ENCODE data around the gene CREG2. TPM values are rescaled to one million over a fixed set of nuclear protein-coding genes. Genes with fewer than 3 reads are reported as not detected.

CREG2 gene
- total RNA-seq, 1 donor from 2014 or later = not detected

GRCh38 chr2:101369100-101369499 is 18.2 kb downstream of the CREG2 start:
- peaks cover 52% of the 10 kb centered on the region for H3K27me3 Mint-ChIP-seq (ENCODE audit: unreplicated experiment)
- DNase-seq (ENCODE audit: extremely low spot score, unreplicated experiment) = peak; percentile 80
- no peak overlapping the region for H3K4me3 Mint-ChIP-seq (ENCODE audit: unreplicated experiment)
- peaks cover 5% of the 10 kb centered on the region for H3K9me3 Mint-ChIP-seq (ENCODE audit: unreplicated experiment)
- TF ChIP-seq CTCF (IDR thresholded peaks at IDR 0.05) = no peak
- H3K4me1 Mint-ChIP-seq (ENCODE audit: unreplicated experiment) = no peaks in the 10 kb centered on the region
- no peaks in the 10 kb centered on the region for H3K36me3 Mint-ChIP-seq (ENCODE audit: unreplicated experiment)
- no peak overlapping the region for H3K27ac Mint-ChIP-seq (ENCODE audit: unreplicated experiment)

DNA sequence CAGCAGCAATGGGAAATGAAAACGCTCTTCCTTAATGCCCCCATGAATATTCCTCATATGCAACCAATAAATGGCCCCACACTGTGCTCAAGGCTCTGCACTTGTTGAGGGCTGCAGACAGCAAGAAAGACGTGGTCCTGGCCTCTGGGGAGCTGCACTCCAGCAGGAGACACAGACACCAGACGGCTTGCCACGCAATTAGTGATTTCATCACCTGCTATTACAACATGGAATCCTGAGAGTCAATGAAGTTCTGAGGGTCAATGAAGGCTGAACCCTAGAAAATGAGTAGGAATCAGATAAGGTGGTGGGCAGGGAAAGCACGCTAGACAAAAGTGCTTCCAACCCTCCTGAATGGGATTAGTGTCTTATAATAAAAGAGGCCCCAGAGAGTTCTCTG is 18.9 kb downstream of the CREG2 start:
- peak; percentile 49 for DNase-seq (ENCODE audit: extremely low spot score, unreplicated experiment)

GRCh38 chr2:101367508-101367907 is 19.8 kb downstream of the CREG2 start:
- Mint-ChIP-seq H3K27me3 (ENCODE audit: unreplicated experiment) (peaks cover 60% of the 10 kb centered on the region), H3K36me3 (ENCODE audit: unreplicated experiment) (no peaks in the 10 kb centered on the region), H3K4me1 (ENCODE audit: unreplicated experiment) (no peaks in the 10 kb centered on the region), H3K9me3 (ENCODE audit: unreplicated experiment) (peaks cover 2% of the 10 kb centered on the region), H3K4me3 (ENCODE audit: unreplicated experiment) (no peak overlapping the region), H3K27ac (ENCODE audit: unreplicated experiment) (no peak overlapping the region)
- no peak for DNase-seq (ENCODE audit: extremely low spot score, unreplicated experiment)
- TF ChIP-seq CTCF (IDR thresholded peaks at IDR 0.05) = no peak

More for the DNA sequence above, 18.9 kb downstream of the CREG2 start:
- Mint-ChIP-seq H3K27me3 (ENCODE audit: unreplicated experiment) (peaks cover 55% of the 10 kb centered on the region), H3K36me3 (ENCODE audit: unreplicated experiment) (no peaks in the 10 kb centered on the region), H3K9me3 (ENCODE audit: unreplicated experiment) (peaks cover 5% of the 10 kb centered on the region), H3K4me3 (ENCODE audit: unreplicated experiment) (no peak overlapping the region), H3K27ac (ENCODE audit: unreplicated experiment) (no peak overlapping the region), H3K4me1 (ENCODE audit: unreplicated experiment) (no peaks in the 10 kb centered on the region)
- no peak for TF ChIP-seq CTCF (IDR thresholded peaks at IDR 0.05)

DNA sequence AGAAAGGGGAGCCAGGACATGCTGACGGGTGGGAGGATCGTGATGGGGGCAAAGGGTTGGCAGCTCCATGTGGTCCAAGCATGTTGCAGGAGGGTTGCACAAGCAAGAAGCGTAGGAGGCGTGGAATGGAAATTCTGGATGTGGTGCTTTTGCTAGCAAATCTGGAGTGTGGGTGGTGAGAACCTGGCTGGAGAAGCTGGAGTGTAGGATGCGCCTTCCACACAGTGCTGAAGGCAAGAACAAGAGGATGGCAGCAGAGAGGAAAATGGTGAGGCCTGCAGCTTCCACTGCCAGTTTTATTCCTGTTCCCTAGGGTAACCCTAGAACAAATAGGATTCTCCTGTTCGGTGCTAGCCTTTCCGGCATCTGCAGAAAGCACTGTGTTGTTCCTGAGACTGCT is 22.4 kb downstream of the CREG2 start:
- peak; percentile 30 for DNase-seq (ENCODE audit: extremely low spot score, unreplicated experiment)
- TF ChIP-seq CTCF (IDR thresholded peaks at IDR 0.05) = no peak
- Mint-ChIP-seq H3K4me3 (ENCODE audit: unreplicated experiment) (no peak overlapping the region), H3K36me3 (ENCODE audit: unreplicated experiment) (no peaks in the 10 kb centered on the region), H3K27ac (ENCODE audit: unreplicated experiment) (no peak overlapping the region), H3K27me3 (ENCODE audit: unreplicated experiment) (peaks cover 68% of the 10 kb centered on the region), H3K9me3 (ENCODE audit: unreplicated experiment) (no peaks in the 10 kb centered on the region), H3K4me1 (ENCODE audit: unreplicated experiment) (no peaks in the 10 kb centered on the region)

DNA sequence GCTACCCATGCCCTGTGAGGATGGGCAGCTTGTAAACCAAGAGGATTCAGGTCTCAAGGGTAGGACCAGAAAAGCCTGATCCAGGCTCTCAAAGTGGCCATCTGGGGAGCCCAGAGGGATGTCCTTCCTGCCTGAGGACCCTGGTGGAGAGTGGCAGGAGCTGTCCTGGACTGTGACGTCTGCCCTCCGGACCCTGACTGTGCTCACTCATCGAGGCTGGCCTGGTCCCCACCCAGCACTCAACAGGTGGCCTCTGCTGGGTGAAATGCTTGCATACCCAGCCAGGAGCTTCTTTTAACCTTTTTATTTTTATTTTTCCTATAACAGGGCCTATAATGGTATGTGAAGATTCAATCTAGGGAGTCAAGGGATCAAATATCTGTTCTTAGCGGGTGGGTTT is 24.5 kb downstream of the CREG2 start:
- peak; percentile 6 for DNase-seq (ENCODE audit: extremely low spot score, unreplicated experiment)
- H3K4me3 Mint-ChIP-seq (ENCODE audit: unreplicated experiment) = no peak overlapping the region
- no peaks in the 10 kb centered on the region for H3K36me3 Mint-ChIP-seq (ENCODE audit: unreplicated experiment)
- no peaks in the 10 kb centered on the region for H3K4me1 Mint-ChIP-seq (ENCODE audit: unreplicated experiment)
- peaks cover 72% of the 10 kb centered on the region for H3K27me3 Mint-ChIP-seq (ENCODE audit: unreplicated experiment)
- H3K27ac Mint-ChIP-seq (ENCODE audit: unreplicated experiment) = no peak overlapping the region
- H3K9me3 Mint-ChIP-seq (ENCODE audit: unreplicated experiment) = no peaks in the 10 kb centered on the region
- no peak for TF ChIP-seq CTCF (IDR thresholded peaks at IDR 0.05)
